Stimulated activated CD8-positive, alpha-beta memory T cell treated with anti-CD3 and anti-CD28 coated beads, Interleukin-4, amount 100 ng/mL, for 48 hours (primary cell): ENCODE results near the gene INSIG2.
A peak's percentile ranks its signal among the peaks of the same experiment; 100 is the strongest.
"Not testable (repeated sequence)": the region's sequence is repeated elsewhere in the genome, so short reads cannot be mapped to it uniquely, and the experiment has no call there.

Source experiments
- DNase-seq: peaks from one replicate; pipeline ENCODE4 v3.0.0-alpha.2; 2020

The INSIG2 gene

GRCh38 chr2:118061135-118061955, 26.9 kb upstream of the INSIG2 start:
- DNase-seq = no peak

GRCh38 chr2:118062048-118062447, 26.2 kb upstream of the INSIG2 start:
- DNase-seq = no peak

- DNase-seq = no peak
Observed at GRCh38 chr2:118062669-118063068, 25.6 kb upstream of the INSIG2 start.

- no peak for DNase-seq
Observed at GRCh38 chr2:118065015-118065706, 23.1 kb upstream of the INSIG2 start.

GRCh38 chr2:118065921-118066511, 22.3 kb upstream of the INSIG2 start:
- no peak for DNase-seq

- DNase-seq = no peak
Observed at GRCh38 chr2:118077636-118078247, 10.5 kb upstream of the INSIG2 start.

- DNase-seq = no peak
Observed at GRCh38 chr2:118078734-118079133, 9.5 kb upstream of the INSIG2 start.

- no peak for DNase-seq
Observed at GRCh38 chr2:118084491-118085089, 3.7 kb upstream of the INSIG2 start.

- DNase-seq = no peak
Observed at GRCh38 chr2:118085173-118086023, 2.9 kb upstream of the INSIG2 start.

GRCh38 chr2:118086024-118086633, 2.1 kb upstream of the INSIG2 start:
- no peak for DNase-seq

GRCh38 chr2:118089139-118089800, 999 bp downstream of the INSIG2 start:
- peak; percentile 33 for DNase-seq

GRCh38 chr2:118090387-118091139, 2.3 kb downstream of the INSIG2 start:
- no peak for DNase-seq

GRCh38 chr2:118091140-118091478, 2.8 kb downstream of the INSIG2 start:
- no peak for DNase-seq

- no peak for DNase-seq
Observed at GRCh38 chr2:118091631-118092030, 3.4 kb downstream of the INSIG2 start.

- DNase-seq = not testable (repeated sequence)
Observed at GRCh38 chr2:118094102-118094501, 5.8 kb downstream of the INSIG2 start.

GRCh38 chr2:118094503-118094902, 6.2 kb downstream of the INSIG2 start:
- DNase-seq = no peak

- DNase-seq = no peak
Observed at GRCh38 chr2:118095610-118096009, 7.3 kb downstream of the INSIG2 start.

- no peak for DNase-seq
Observed at GRCh38 chr2:118097657-118098056, 9.4 kb downstream of the INSIG2 start.

- no peak for DNase-seq
Observed at GRCh38 chr2:118098307-118099030, 10.2 kb downstream of the INSIG2 start.
